Transverse colon (tissue), 4 donors: ENCODE measurements around the gene FANCC.

Experiments used
- CTCF ChIP-seq, 5 experiments: fragments of 200-600 bp in 3 of 5; fragments of 450-650 bp in 2 of 5; sonication (generic) in 3 of 5; IDR thresholded peaks; 1 replicate in 2 of 5; 2 replicates in 3 of 5; pipeline ENCODE4 v1.5.1; 2016 to 2017; ENCODE audit warnings: antibody characterized with exemption in 5 of 5, inconsistent platforms in 3 of 5, mild to moderate bottlenecking in 2 of 5, moderate library complexity in 1 of 5
- POLR2A ChIP-seq: fragments of 450-650 bp; IDR thresholded peaks from one replicate; pipeline ENCODE4 v1.6.1; 2016; ENCODE audit warnings: antibody characterized with exemption, mild to moderate bottlenecking, moderate library complexity
- POLR2AphosphoS5 ChIP-seq, 3 donors: sonication (generic); formaldehyde crosslinking; IDR thresholded peaks; one replicate each; pipeline ENCODE4 v1.6.1; 2016; ENCODE audit warnings: antibody characterized with exemption in 3 of 3

DNA sequence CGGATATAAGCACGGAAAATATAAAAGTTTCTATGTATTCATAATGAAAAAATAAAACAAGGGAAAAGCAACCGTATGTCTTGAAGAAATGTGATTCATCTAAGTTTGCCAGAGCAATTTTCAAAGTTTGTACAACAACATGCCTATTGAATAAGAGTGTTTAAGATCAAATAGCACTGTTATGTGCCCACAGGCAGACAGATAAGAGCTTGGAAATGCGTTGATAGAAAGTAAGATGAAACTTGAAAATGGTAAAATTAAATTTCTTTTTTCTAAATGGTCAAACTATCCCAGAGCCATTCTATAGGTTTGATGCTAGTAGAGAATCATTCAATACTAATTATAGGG is 189.4 kb downstream of the FANCC start:
- TF ChIP-seq CTCF (IDR thresholded peaks at IDR 0.05) (no peak), POLR2A (no peak), POLR2AphosphoS5 (IDR thresholded peaks at IDR 0.05) (no peak)
